H1 (cell line): ENCODE measurements around the gene CDYL. TPM values are rescaled to one million over a fixed set of nuclear protein-coding genes. Genes with fewer than 3 reads are reported as not detected.

ENCODE experiments used
- CTCF ChIA-PET: fragments of 300-600 bp; sonication (Branson Sonifier 250); formaldehyde crosslinking; loops from one replicate; lab custom pipeline; 2021; ENCODE audit not compliant: partially characterized antibody; lab: Charles Lee
- POLR2A ChIA-PET: fragments of 300-600 bp; sonication (Branson Sonifier 250); formaldehyde crosslinking; loops from one replicate; lab custom pipeline; 2021; ENCODE audit warnings: inconsistent platforms; ENCODE audit not compliant: partially characterized antibody; lab: Charles Lee
- DNase-seq, 2 experiments: peaks; one replicate each; pipeline versions ENCODE4 v3.0.0 to v3.0.0-alpha.2; 2010 to 2022; ENCODE audit warnings: low spot score in 2 of 2, low read depth in 1 of 2, mixed read lengths in 1 of 2
- FAIRE-seq: peaks from 2 replicates; lab custom pipeline; 2011; peaks lifted over from hg19 to GRCh38; lab: Jason Lieb, UNC
- H2AFZ ChIP-seq: 2 replicates; pipeline ENCODE4 v1.8.1; 2012; ENCODE audit warnings: low read length, inconsistent platforms
- H2AK5ac ChIP-seq: 2 replicates; pipeline ENCODE4 v1.6.1; 2013; ENCODE audit warnings: low read depth, low read length
- H2BK120ac ChIP-seq: replicated peaks from 2 replicates; pipeline ENCODE3; 2013; ENCODE audit warnings: low read depth, low read length, inconsistent platforms
- H2BK12ac ChIP-seq: 2 replicates; pipeline ENCODE4 v1.6.1; 2013; ENCODE audit warnings: low read depth, low read length
- H2BK15ac ChIP-seq: 2 replicates; pipeline ENCODE4 v1.6.1; 2013; ENCODE audit warnings: low read length
- H2BK20ac ChIP-seq: 2 replicates; pipeline ENCODE4 v1.6.1; 2013; ENCODE audit warnings: low read length
- H2BK5ac ChIP-seq: 2 replicates; pipeline ENCODE4 v1.6.1; 2013; ENCODE audit warnings: low read depth, low read length
- H3K14ac ChIP-seq: 2 replicates; pipeline ENCODE4 v1.6.1; 2013; ENCODE audit warnings: inconsistent platforms; ENCODE audit not compliant: insufficient read length
- H3K18ac ChIP-seq: 2 replicates; pipeline ENCODE4 v1.6.1; 2013; ENCODE audit warnings: low read length; ENCODE audit errors: extremely low read depth
- H3K23ac ChIP-seq: 2 replicates; pipeline ENCODE4 v1.6.1; 2013; ENCODE audit warnings: inconsistent platforms; ENCODE audit not compliant: insufficient read length
- H3K23me2 ChIP-seq: 2 replicates; pipeline ENCODE4 v1.6.1; 2013; ENCODE audit warnings: low read depth, low read length
- H3K27ac ChIP-seq: 2 replicates; pipeline ENCODE4 v1.6.1; 2011; ENCODE audit warnings: low read depth, low read length, inconsistent platforms
- H3K27me3 ChIP-seq, 4 experiments: replicated peaks in 1 of 4; 1 replicate in 1 of 4; 2 replicates in 3 of 4; pipeline versions ENCODE4 v1.6.1 to v1.8.1; 2011 to 2013; ENCODE audit warnings: low read length in 3 of 4, mild to moderate bottlenecking in 3 of 4, inconsistent platforms in 2 of 4, mixed read lengths in 2 of 4, moderate library complexity in 1 of 4; ENCODE audit not compliant: control insufficient read depth in 3 of 4, insufficient read depth in 3 of 4; ENCODE audit errors: extremely low read depth in 1 of 4
- H3K36me3 ChIP-seq, 4 experiments: 2 replicates each; pipeline versions ENCODE4 v1.6.1 to v1.8.1; 2011 to 2013; ENCODE audit warnings: mild to moderate bottlenecking in 4 of 4, low read length in 3 of 4, moderate library complexity in 2 of 4, control low read depth in 1 of 4, inconsistent platforms in 1 of 4; ENCODE audit not compliant: insufficient read depth in 4 of 4, control insufficient read depth in 2 of 4
- H3K4ac ChIP-seq: replicated peaks from 2 replicates; pipeline ENCODE3; 2013; ENCODE audit warnings: low read length, low read depth, mixed read lengths, inconsistent platforms; ENCODE audit not compliant: insufficient read length
- H3K4me1 ChIP-seq, 4 experiments: replicated peaks in 1 of 4; 1 replicate in 1 of 4; 2 replicates in 3 of 4; pipeline versions ENCODE4 v1.6.1 to v1.8.1; 2011 to 2013; ENCODE audit warnings: low read length in 3 of 4, inconsistent platforms in 2 of 4, mixed read lengths in 1 of 4; ENCODE audit not compliant: insufficient read depth in 4 of 4, control insufficient read depth in 3 of 4
- H3K4me2 ChIP-seq, 2 experiments: 2 replicates each; pipeline versions ENCODE4 v1.6.1 to v1.8.1; 2011 to 2013; ENCODE audit warnings: low read depth in 2 of 2, low read length in 2 of 2, control low read depth in 1 of 2, inconsistent platforms in 1 of 2, mild to moderate bottlenecking in 1 of 2; ENCODE audit not compliant: insufficient read depth in 1 of 2
- H3K4me3 ChIP-seq, 4 experiments: fragments of 200-600, 300-600 bp in 1 of 4; sonication (generic), shearing (Covaris generic), sonication (Bioruptor Twin) in 1 of 4; 2 replicates each; pipeline versions ENCODE4 v1.5.1 to v1.8.1; 2011 to 2016; ENCODE audit warnings: low read length in 4 of 4, low read depth in 3 of 4, control low read depth in 2 of 4, inconsistent platforms in 2 of 4, mild to moderate bottlenecking in 2 of 4, mixed read lengths in 1 of 4, moderate library complexity in 1 of 4; ENCODE audit not compliant: insufficient read depth in 2 of 4; ENCODE audit errors: extremely low read depth in 1 of 4
- H3K56ac ChIP-seq: replicated peaks from 2 replicates; pipeline ENCODE3; 2013; ENCODE audit warnings: low read depth, mild to moderate bottlenecking, mixed read lengths, low read length, inconsistent platforms; ENCODE audit not compliant: insufficient read length
- H3K79me1 ChIP-seq: 2 replicates; pipeline ENCODE4 v1.6.1; 2013; ENCODE audit warnings: low read depth, low read length, control low read depth
- H3K79me2 ChIP-seq, 2 experiments: 2 replicates each; pipeline versions ENCODE4 v1.6.1 to v1.8.1; 2012 to 2013; ENCODE audit warnings: low read length in 2 of 2, mild to moderate bottlenecking in 2 of 2, inconsistent platforms in 1 of 2; ENCODE audit not compliant: insufficient read depth in 2 of 2, control insufficient read depth in 1 of 2
- H3K9ac ChIP-seq, 4 experiments: replicated peaks in 1 of 4; 1 replicate in 1 of 4; 2 replicates in 3 of 4; pipeline versions ENCODE4 v1.6.1 to v1.8.1; 2011 to 2013; ENCODE audit warnings: low read depth in 3 of 4, low read length in 3 of 4, control low read depth in 2 of 4, mild to moderate bottlenecking in 2 of 4, moderate library complexity in 2 of 4, inconsistent platforms in 1 of 4; ENCODE audit errors: extremely low read depth in 1 of 4
- H3K9me3 ChIP-seq, 2 experiments: 2 replicates each; pipeline versions ENCODE4 v1.6.1 to v1.8.1; 2012 to 2013; ENCODE audit warnings: mild to moderate bottlenecking in 2 of 2, moderate library complexity in 2 of 2, control low read depth in 1 of 2, inconsistent platforms in 1 of 2, low read depth in 1 of 2, low read length in 1 of 2, mixed read lengths in 1 of 2; ENCODE audit not compliant: insufficient read depth in 2 of 2
- H4K20me1 ChIP-seq, 2 experiments: replicated peaks in 1 of 2; 2 replicates each; pipeline versions ENCODE3 to v1.8.1; 2011 to 2013; ENCODE audit warnings: inconsistent platforms in 2 of 2, low read length in 2 of 2, mild to moderate bottlenecking in 1 of 2; ENCODE audit not compliant: insufficient read depth in 2 of 2, control insufficient read depth in 1 of 2
- H4K5ac ChIP-seq: 2 replicates; pipeline ENCODE4 v1.6.1; 2013; ENCODE audit warnings: low read length, low read depth, mixed read lengths, inconsistent platforms; ENCODE audit not compliant: insufficient read length
- H4K8ac ChIP-seq: 2 replicates; pipeline ENCODE4 v1.8.0; 2013; ENCODE audit warnings: mild to moderate bottlenecking, moderate library complexity, low read length, inconsistent platforms; ENCODE audit not compliant: insufficient read depth; ENCODE audit errors: extremely low read depth
- H4K91ac ChIP-seq: replicated peaks from 2 replicates; pipeline ENCODE3; 2013; ENCODE audit warnings: low read length, mixed read lengths, inconsistent platforms; ENCODE audit not compliant: insufficient read length
- CEBPB ChIP-seq: IDR thresholded peaks from 2 replicates; pipeline ENCODE4 v1.6.1; 2012; ENCODE audit warnings: low read depth, low read length
- E2F6 ChIP-seq: IDR thresholded peaks from 2 replicates; pipeline ENCODE4 v1.6.1; 2012; ENCODE audit warnings: inconsistent platforms
- EGR1 ChIP-seq: IDR thresholded peaks from 2 replicates; pipeline ENCODE4 v1.6.1; 2011; ENCODE audit warnings: low read depth, low read length, borderline replicate concordance
- EZH2 ChIP-seq: fragments of 200-600 bp; sonication (generic); IDR thresholded peaks from 2 replicates; pipeline ENCODE4 v1.7.1; 2012; ENCODE audit warnings: low read depth, mild to moderate bottlenecking, moderate library complexity, low read length, inconsistent platforms; ENCODE audit not compliant: severe bottlenecking
- HDAC2 ChIP-seq, 2 experiments: fragments of 300-600 bp in 1 of 2; sonication (generic) in 1 of 2; IDR thresholded peaks; 2 replicates each; pipeline ENCODE4 v1.6.1; 2011 to 2012; ENCODE audit warnings: low read depth in 2 of 2, low read length in 2 of 2, mild to moderate bottlenecking in 2 of 2, moderate library complexity in 2 of 2, borderline replicate concordance in 1 of 2, inconsistent platforms in 1 of 2
- RAD21 ChIP-seq, 2 experiments: IDR thresholded peaks in 1 of 2; conservative IDR thresholded peaks in 1 of 2; 2 replicates each; pipeline ENCODE4 v1.6.1; 2011; ENCODE audit warnings: low read depth in 2 of 2, low read length in 2 of 2, improper control_type of control experiment in 1 of 2, inconsistent platforms in 1 of 2, mild to moderate bottlenecking in 1 of 2, moderate library complexity in 1 of 2
- RBBP5 ChIP-seq: IDR thresholded peaks from 2 replicates; pipeline ENCODE4 v1.7.1; 2012; ENCODE audit warnings: low read depth, mild to moderate bottlenecking, inconsistent platforms, low read length, moderate library complexity, borderline replicate concordance
- RFX5 ChIP-seq: IDR thresholded peaks from 2 replicates; pipeline ENCODE4 v1.6.1; 2011; ENCODE audit warnings: low read depth, low read length, improper control_type of control experiment, borderline replicate concordance
- RXRA ChIP-seq: IDR thresholded peaks from 2 replicates; pipeline ENCODE4 v1.6.1; 2011; ENCODE audit warnings: low read depth, mild to moderate bottlenecking, low read length, moderate library complexity; ENCODE audit not compliant: insufficient read depth
- SP1 ChIP-seq: IDR thresholded peaks from 2 replicates; pipeline ENCODE4 v1.6.1; 2011; ENCODE audit warnings: low read depth, low read length
- SP2 ChIP-seq: IDR thresholded peaks from 2 replicates; pipeline ENCODE4 v1.6.1; 2012; ENCODE audit warnings: mild to moderate bottlenecking, low read length, inconsistent platforms
- TEAD4 ChIP-seq: IDR thresholded peaks from 2 replicates; pipeline ENCODE4 v1.6.1; 2012; ENCODE audit warnings: low read depth, low read length, inconsistent platforms, mixed read lengths
- ZNF274 ChIP-seq: IDR thresholded peaks from 2 replicates; pipeline ENCODE4 v1.7.0; 2012; ENCODE audit warnings: low read length, borderline replicate concordance; ENCODE audit errors: extremely low read depth
- WGBS, 2 experiments: shearing (Covaris generic) in 1 of 2; methylation state at CpG; one replicate each; pipeline versions ENCODE4 v1.1.6 to v1.1.7; 2013 to 2015; ENCODE audit warnings: low lambda C conversion rate in 2 of 2, mixed read lengths in 2 of 2, inconsistent platforms in 1 of 2, low coverage in 1 of 2, missing lambda C conversion rate in 1 of 2; ENCODE audit not compliant: insufficient replicate concordance in 2 of 2, insufficient coverage in 1 of 2, insufficient read length in 1 of 2; ENCODE audit errors: extremely low coverage in 1 of 2, missing lambda C conversion rate in 1 of 2; 5-methylcytosine and 5-hydroxymethylcytosine counted together
- polyA plus RNA-seq, 7 experiments: library from polyadenylated mRNA; depleted of rRNA in 3 of 7; stranded (reverse) in 5 of 7; unstranded in 2 of 7; fragments of >200 nt in 5 of 7; fragments of 200-250 nt in 2 of 7; gene quantifications; 1 replicate in 5 of 7; 2 replicates in 1 of 7; 4 replicates in 1 of 7; pipeline versions ENCODE4 v1.2.1 to v1.2.3, GENCODE V29; 2011 to 2013; ENCODE audit warnings: missing spikeins in 2 of 7, mixed read lengths in 2 of 7
- total RNA-seq: library from RNA; stranded (reverse); fragmentation: NEBNext Ultra II Directional; extraction: Animal tissue kit (Norgen Biotek cat#: 25700); gene quantifications from 2 replicates; pipeline ENCODE4 v1.2.1, GENCODE V29; 2021

CDYL gene
- total and polyA plus RNA-seq, 2 of the 8 experiments (the other 6 are each of a cell fraction or from before 2014, with no cell fraction given) = 56.4 to 119 TPM

- Histone ChIP-seq H3K56ac (no peak overlapping the region), H4K5ac (no peak overlapping the region), H3K79me2 (peaks cover 10 to 99% of the 10 kb centered on the region in 2 experiments; a peak in 3 of 4 replicates), H3K9ac (no peak overlapping the region), H3K27ac (no peak overlapping the region), H3K23me2 (no peaks in the 10 kb centered on the region), H3K79me1 (peaks cover 9% of the 10 kb centered on the region), H2AFZ (no peak overlapping the region), H3K18ac (no peak overlapping the region), H2BK20ac (no peak overlapping the region), H3K4me2 (no peak overlapping the region), H3K4me1 (peaks cover 0 to 2% (median 0%) of the 10 kb centered on the region in 4 experiments; a peak in 1 of 7 replicates), H2BK120ac (no peak overlapping the region), H3K36me3 (no peaks in the 10 kb centered on the region), H4K8ac (no peak overlapping the region), H3K4me3 (no peak overlapping the region), H3K9me3 (no peaks in the 10 kb centered on the region), H4K91ac (no peak overlapping the region), H2AK5ac (no peak overlapping the region), H2BK5ac (no peak overlapping the region), H2BK15ac (no peak overlapping the region), H2BK12ac (no peak overlapping the region), H3K4ac (no peak overlapping the region), H4K20me1 (peaks cover 30 to 49% of the 10 kb centered on the region in 2 experiments), H3K27me3 (peaks cover 0 to 1% (median 0%) of the 10 kb centered on the region in 4 experiments; a peak in 2 of 7 replicates), H3K14ac (no peak overlapping the region), H3K23ac (no peak overlapping the region)
- ChIA-PET CTCF (interaction anchor here (1.3 kb wide), 1 partner anchor 9 kb away, joined by 3 read pairs; no protein-coding TSS in a partner anchor), POLR2A (interaction anchor here (1.0 to 1.3 kb wide), 3 partner anchors 9 to 15 kb away, joined by 3 read pairs; no protein-coding TSS in a partner anchor)
- WGBS, 2 experiments = 88% methylated on average over 6 of the region's 6 CpGs; no CpG with 5 or more reads in 1 of the 2 experiments
- no peak for DNase-seq
- FAIRE-seq = no peak
- TF ChIP-seq EGR1 (no peak), EZH2 (no peak), SP2 (no peak), TEAD4 (no peak), RFX5 (no peak), RBBP5 (no peak), RAD21 (IDR thresholded peaks at IDR 0.05 in 1 of 2, conservative IDR thresholded peaks at IDR 0.05 in 1 of 2; ENCODE audit: low read depth in 2 of 2, low read length in 2 of 2) (no peak), SP1 (no peak), CEBPB (no peak), HDAC2 (IDR thresholded peaks at IDR 0.05; ENCODE audit: borderline replicate concordance in 1 of 2, low read depth in 2 of 2, low read length in 2 of 2) (no peak), E2F6 (no peak), ZNF274 (no peak), RXRA (no peak)
These were observed 97.7 kb downstream of the CDYL start for GRCh38 chr6:4873928-4874327.
